Colonic mucosa (tissue), 4 donors: Measurements from ENCODE around the gene DNAJC15. TPM values are rescaled to one million over a fixed set of nuclear protein-coding genes. Genes with fewer than 3 reads are reported as not detected.

Source experiments
- DNase-seq: peaks from one replicate; pipeline ENCODE4 v3.0.0-alpha.2; 2020
- H3K27ac ChIP-seq: fragments of 200-600 bp; one replicate; pipeline ENCODE4 v1.8.0; 2021
- H3K27me3 ChIP-seq: fragments of 200-600 bp; one replicate; pipeline ENCODE4 v1.8.0; 2021
- H3K36me3 ChIP-seq: fragments of 200-600 bp; one replicate; pipeline ENCODE4 v1.8.0; 2021
- H3K4me1 ChIP-seq: fragments of 200-600 bp; one replicate; pipeline ENCODE4 v1.8.0; 2021; ENCODE audit warnings: mild to moderate bottlenecking
- H3K4me3 ChIP-seq: fragments of 200-600 bp; one replicate; pipeline ENCODE4 v1.8.0; 2021
- H3K9ac ChIP-seq, 2 donors: one replicate each; pipeline ENCODE4 v1.7.0; 2013; ENCODE audit warnings: control low read depth in 2 of 2, low read depth in 2 of 2, low read length in 2 of 2
- H3K9me3 ChIP-seq: fragments of 200-600 bp; one replicate; pipeline ENCODE4 v1.8.0; 2021
- CTCF ChIP-seq: fragments of 200-600 bp; IDR thresholded peaks from one replicate; pipeline ENCODE4 v1.8.0; 2022; ENCODE audit warnings: antibody characterized with exemption, mild to moderate bottlenecking
- intact Hi-C: fragments of 100-400 bp; cut with DNase I; formaldehyde crosslinking; loops from one replicate; pipeline ENCODE4 v1.14.1; 2022
- total RNA-seq, 2 donors: library from RNA; stranded (reverse); fragmentation: NEBNext Ultra II Directional in 1 of 2; extraction: Animal tissue kit (Norgen Biotek cat#: 25700) in 1 of 2; gene quantifications; one replicate each; pipeline ENCODE4 v1.2.1, GENCODE V29; 2021
- donor health status: healthy.
- donor health status: DM: no; HTN: no; CAD: no.
- donor health status: DM: no; HTN: no; CAD: no.

The DNAJC15 gene
- total RNA-seq, 2 donors from 2014 or later = 6.6 to 14.6 TPM

- Histone ChIP-seq H3K36me3 (no peaks in the 10 kb centered on the region), H3K9ac (no peak overlapping the region), H3K4me1 (no peaks in the 10 kb centered on the region), H3K4me3 (no peak overlapping the region), H3K9me3 (no peaks in the 10 kb centered on the region), H3K27ac (no peak overlapping the region), H3K27me3 (no peaks in the 10 kb centered on the region)
- intact Hi-C loops = no loop called here
- DNase-seq = no peak
- TF ChIP-seq CTCF = no peak
These were observed 87.3 kb downstream of the DNAJC15 start for GRCh38 chr13:43110658-43111057.

GRCh38 chr13:43111559-43112400, 88.4 kb downstream of the DNAJC15 start:
- no peaks in the 10 kb centered on the region for H3K4me1 ChIP-seq
- no peaks in the 10 kb centered on the region for H3K27me3 ChIP-seq
- no peak overlapping the region for H3K9ac ChIP-seq
- no peak overlapping the region for H3K4me3 ChIP-seq
- H3K36me3 ChIP-seq = no peaks in the 10 kb centered on the region
- intact Hi-C loops = no loop called here
- H3K9me3 ChIP-seq = no peaks in the 10 kb centered on the region
- DNase-seq = no peak
- H3K27ac ChIP-seq = no peak overlapping the region
- TF ChIP-seq CTCF = no peak

- Histone ChIP-seq H3K27me3 (no peaks in the 10 kb centered on the region), H3K4me3 (no peak overlapping the region), H3K27ac (no peak overlapping the region), H3K9me3 (no peaks in the 10 kb centered on the region), H3K36me3 (no peaks in the 10 kb centered on the region), H3K4me1 (no peaks in the 10 kb centered on the region), H3K9ac (no peak overlapping the region)
- TF ChIP-seq CTCF = no peak
- DNase-seq = no peak
- intact Hi-C loops = no loop called here
These were observed 90.2 kb downstream of the DNAJC15 start for GRCh38 chr13:43113603-43114002.

GRCh38 chr13:43114504-43114903, 91.1 kb downstream of the DNAJC15 start:
- Histone ChIP-seq H3K27me3 (no peaks in the 10 kb centered on the region), H3K4me1 (no peaks in the 10 kb centered on the region), H3K36me3 (no peaks in the 10 kb centered on the region), H3K27ac (no peak overlapping the region), H3K9me3 (no peaks in the 10 kb centered on the region), H3K9ac (no peak overlapping the region), H3K4me3 (no peak overlapping the region)
- no peak for TF ChIP-seq CTCF
- no peak for DNase-seq
- intact Hi-C loops = no loop called here

GRCh38 chr13:43115141-43115540, 91.8 kb downstream of the DNAJC15 start:
- Histone ChIP-seq H3K36me3 (no peaks in the 10 kb centered on the region), H3K4me3 (no peak overlapping the region), H3K27ac (no peak overlapping the region), H3K4me1 (no peaks in the 10 kb centered on the region), H3K27me3 (no peaks in the 10 kb centered on the region), H3K9me3 (no peaks in the 10 kb centered on the region), H3K9ac (no peak overlapping the region)
- DNase-seq = no peak
- intact Hi-C loops = no loop called here
- TF ChIP-seq CTCF = no peak
